Left ventricle myocardium inferior (tissue), 1 donor: ENCODE measurements around the gene TCF4. TPM values are rescaled to one million over a fixed set of nuclear protein-coding genes. Genes with fewer than 3 reads are reported as not detected.

Source experiments
- DNase-seq: peaks from one replicate; pipeline ENCODE4 v3.0.0-alpha.2; 2020
- H3K27ac ChIP-seq: fragments of 200-600 bp; replicated peaks from 2 replicates; pipeline ENCODE4 v1.8.0; 2021
- H3K27me3 ChIP-seq: fragments of 200-600 bp; 2 replicates; pipeline ENCODE4 v1.8.0; 2021; ENCODE audit warnings: low read depth
- H3K36me3 ChIP-seq: fragments of 200-600 bp; 2 replicates; pipeline ENCODE4 v1.8.0; 2021
- H3K4me1 ChIP-seq: fragments of 200-600 bp; 2 replicates; pipeline ENCODE4 v1.8.0; 2021
- H3K4me3 ChIP-seq: fragments of 200-600 bp; 2 replicates; pipeline ENCODE4 v1.8.0; 2021; ENCODE audit warnings: mild to moderate bottlenecking, moderate library complexity
- H3K9me3 ChIP-seq: fragments of 200-600 bp; replicated peaks from 2 replicates; pipeline ENCODE4 v1.8.0; 2021
- intact Hi-C: fragments of 100-400 bp; cut with micrococcal nuclease; formaldehyde crosslinking; loops from one replicate; pipeline ENCODE4 v1.11.0; 2022
- total RNA-seq: library from RNA; stranded (reverse); fragmentation: NEBNext Ultra II Directional; extraction: Animal tissue kit (Norgen Biotek cat#: 25700); gene quantifications from one replicate; pipeline ENCODE4 v1.2.1, GENCODE V29; 2021
- TF ChIP-seq, protein P1 (sequence below): fragments of 200-600 bp; IDR thresholded peaks from 2 replicates; pipeline ENCODE4 v1.8.0; 2021; ENCODE audit warnings: antibody characterized with exemption, mild to moderate bottlenecking, borderline replicate concordance
- donor health status: DM: no; HTN: yes; CAD: no; lungs with severe emphysema.

Gene TCF4
- total RNA-seq, 1 donor from 2014 or later, result 58.9 TPM

GRCh38 chr18:55491616-55492015 is 96.4 kb downstream of the TCF4 start:
- no peak overlapping the region for H3K27ac ChIP-seq
- intact Hi-C loops, result no loop called here
- DNase-seq, result no peak

GRCh38 chr18:55489034-55489986 is 98.7 kb downstream of the TCF4 start:
- Histone ChIP-seq H3K36me3 (no peaks in the 10 kb centered on the region), H3K27ac (peak overlapping the region; percentile 4), H3K27me3 (no peaks in the 10 kb centered on the region), H3K4me3 (no peak overlapping the region), H3K9me3 (no peaks in the 10 kb centered on the region), H3K4me1 (peaks cover 54% of the 10 kb centered on the region)
- TF ChIP-seq, protein P1, sequence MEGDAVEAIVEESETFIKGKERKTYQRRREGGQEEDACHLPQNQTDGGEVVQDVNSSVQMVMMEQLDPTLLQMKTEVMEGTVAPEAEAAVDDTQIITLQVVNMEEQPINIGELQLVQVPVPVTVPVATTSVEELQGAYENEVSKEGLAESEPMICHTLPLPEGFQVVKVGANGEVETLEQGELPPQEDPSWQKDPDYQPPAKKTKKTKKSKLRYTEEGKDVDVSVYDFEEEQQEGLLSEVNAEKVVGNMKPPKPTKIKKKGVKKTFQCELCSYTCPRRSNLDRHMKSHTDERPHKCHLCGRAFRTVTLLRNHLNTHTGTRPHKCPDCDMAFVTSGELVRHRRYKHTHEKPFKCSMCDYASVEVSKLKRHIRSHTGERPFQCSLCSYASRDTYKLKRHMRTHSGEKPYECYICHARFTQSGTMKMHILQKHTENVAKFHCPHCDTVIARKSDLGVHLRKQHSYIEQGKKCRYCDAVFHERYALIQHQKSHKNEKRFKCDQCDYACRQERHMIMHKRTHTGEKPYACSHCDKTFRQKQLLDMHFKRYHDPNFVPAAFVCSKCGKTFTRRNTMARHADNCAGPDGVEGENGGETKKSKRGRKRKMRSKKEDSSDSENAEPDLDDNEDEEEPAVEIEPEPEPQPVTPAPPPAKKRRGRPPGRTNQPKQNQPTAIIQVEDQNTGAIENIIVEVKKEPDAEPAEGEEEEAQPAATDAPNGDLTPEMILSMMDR, result no peak
- no peak for DNase-seq
- intact Hi-C loops, result no loop called here

More at GRCh38 chr18:55491616-55492015, 96.4 kb downstream of the TCF4 start:
- Histone ChIP-seq H3K4me3 (no peak overlapping the region), H3K36me3 (no peaks in the 10 kb centered on the region), H3K4me1 (peaks cover 37% of the 10 kb centered on the region), H3K27me3 (no peaks in the 10 kb centered on the region), H3K9me3 (no peaks in the 10 kb centered on the region)
- TF ChIP-seq, protein P1, result no peak

GRCh38 chr18:55488473-55488872 is 99.5 kb downstream of the TCF4 start:
- H3K9me3 ChIP-seq, result no peaks in the 10 kb centered on the region
- no peak overlapping the region for H3K4me3 ChIP-seq
- no peaks in the 10 kb centered on the region for H3K36me3 ChIP-seq
- H3K27me3 ChIP-seq, result no peaks in the 10 kb centered on the region
- DNase-seq, result no peak
- peaks cover 54% of the 10 kb centered on the region for H3K4me1 ChIP-seq
- peak overlapping the region; percentile 4 for H3K27ac ChIP-seq
- intact Hi-C loops, result no loop called here
- TF ChIP-seq, protein P1, result no peak

GRCh38 chr18:55487997-55488396 is 100.0 kb downstream of the TCF4 start:
- Histone ChIP-seq H3K4me3 (no peak overlapping the region), H3K4me1 (peaks cover 54% of the 10 kb centered on the region), H3K27ac (no peak overlapping the region), H3K27me3 (no peaks in the 10 kb centered on the region), H3K36me3 (no peaks in the 10 kb centered on the region), H3K9me3 (no peaks in the 10 kb centered on the region)
- DNase-seq, result no peak
- TF ChIP-seq, protein P1, result no peak
- intact Hi-C loops, result no loop called here

GRCh38 chr18:55486936-55487335 is 101.1 kb downstream of the TCF4 start:
- H3K4me3 ChIP-seq, result no peak overlapping the region
- H3K27ac ChIP-seq, result no peak overlapping the region
- no peaks in the 10 kb centered on the region for H3K27me3 ChIP-seq
- H3K9me3 ChIP-seq, result no peaks in the 10 kb centered on the region
- TF ChIP-seq, protein P1, result no peak
- no peak for DNase-seq
- H3K36me3 ChIP-seq, result no peaks in the 10 kb centered on the region
- intact Hi-C loops, result no loop called here
- H3K4me1 ChIP-seq, result peaks cover 54% of the 10 kb centered on the region
